Fibroblast of lung (primary cell): ENCODE measurements around the gene SPTBN1.

Experiments
- CTCF ChIP-seq, 2 donors: IDR thresholded peaks in 1 of 2; conservative IDR thresholded peaks in 1 of 2; 1 replicate in 1 of 2; 2 replicates in 1 of 2; pipeline ENCODE4 v1.5.1; 2011 to 2012; ENCODE audit warnings: low read length in 2 of 2, control low read depth in 1 of 2, inconsistent platforms in 1 of 2, low read depth in 1 of 2, mild to moderate bottlenecking in 1 of 2
- EZH2 ChIP-seq: IDR thresholded peaks from 2 replicates; pipeline ENCODE4 v1.5.1; 2012; ENCODE audit warnings: low read length, control low read depth, mild to moderate bottlenecking; ENCODE audit errors: missing control alignments

- TF ChIP-seq CTCF (conservative IDR thresholded peaks at IDR 0.05 in 1 of 2, IDR thresholded peaks at IDR 0.05 in 1 of 2; ENCODE audit: low read depth in 1 of 2, low read length in 2 of 2) (no peak), EZH2 (no peak)
Observed at GRCh38 chr2:54720563-54720962, 264.4 kb downstream of the SPTBN1 start.
